ENCODE measurements around the gene PAK1IP1.
A peak's percentile ranks its signal among the peaks of the same experiment; 100 is the strongest.

The PAK1IP1 gene

GRCh38 chr6:10725716-10726115 is 30.9 kb downstream of the PAK1IP1 start:
- H3K4me3 ChIP-seq (replicated peaks; ENCODE audit: insufficient read depth, low read length) = no peak overlapping the region
- no peak overlapping the region for H3K27ac ChIP-seq (replicated peaks)
- TF ChIP-seq SPI1 (IDR thresholded peaks at IDR 0.05; ENCODE audit: borderline replicate concordance, low read depth) (no peak), CTCF (IDR thresholded peaks at IDR 0.05; ENCODE audit: insufficient read depth, low read length) (no peak), GABPA (IDR thresholded peaks at IDR 0.05; ENCODE audit: low read depth) (no peak), REST (IDR thresholded peaks at IDR 0.05; ENCODE audit: insufficient replicate concordance, low read depth) (no peak), POLR2AphosphoS5 (IDR thresholded peaks at IDR 0.05; ENCODE audit: low read depth) (no peak)
- H3K27me3 ChIP-seq (ENCODE audit: insufficient read depth, poor library complexity, severe bottlenecking) = no peaks in the 10 kb centered on the region
- DNase-seq (ENCODE audit: low read depth in 1 of 2, low spot score in 1 of 2) = no peak

GRCh38 chr6:10730254-10730653 is 35.5 kb downstream of the PAK1IP1 start:
- Histone ChIP-seq H3K27me3 (ENCODE audit: insufficient read depth, poor library complexity, severe bottlenecking) (no peaks in the 10 kb centered on the region), H3K27ac (replicated peaks) (peak overlapping the region; percentile 64), H3K4me3 (replicated peaks; ENCODE audit: insufficient read depth, low read length) (no peak overlapping the region)
- TF ChIP-seq POLR2AphosphoS5 (IDR thresholded peaks at IDR 0.05; ENCODE audit: low read depth) (peak; percentile 55; the same call in 1 of the 2 replicates), SPI1 (IDR thresholded peaks at IDR 0.05; ENCODE audit: borderline replicate concordance, low read depth) (peak; percentile 60; the same call in 1 of the 2 replicates), REST (IDR thresholded peaks at IDR 0.05; ENCODE audit: insufficient replicate concordance, low read depth) (no peak), GABPA (IDR thresholded peaks at IDR 0.05; ENCODE audit: low read depth) (no peak), CTCF (IDR thresholded peaks at IDR 0.05; ENCODE audit: insufficient read depth, low read length) (no peak)
- peak in 1 of 2 experiments; percentile 85 for DNase-seq (ENCODE audit: low read depth in 1 of 2, low spot score in 1 of 2)

- no peak overlapping the region for H3K4me3 ChIP-seq (replicated peaks; ENCODE audit: insufficient read depth, low read length)
- DNase-seq (ENCODE audit: low read depth in 1 of 2, low spot score in 1 of 2) = no peak
- no peak overlapping the region for H3K27ac ChIP-seq (replicated peaks)
- no peaks in the 10 kb centered on the region for H3K27me3 ChIP-seq (ENCODE audit: insufficient read depth, poor library complexity, severe bottlenecking)
- no peak for TF ChIP-seq GABPA (IDR thresholded peaks at IDR 0.05; ENCODE audit: low read depth)
- TF ChIP-seq POLR2AphosphoS5 (IDR thresholded peaks at IDR 0.05; ENCODE audit: low read depth) = no peak
- no peak for TF ChIP-seq SPI1 (IDR thresholded peaks at IDR 0.05; ENCODE audit: borderline replicate concordance, low read depth)
- no peak for TF ChIP-seq REST (IDR thresholded peaks at IDR 0.05; ENCODE audit: insufficient replicate concordance, low read depth)
Observed at GRCh38 chr6:10733151-10733715, 38.5 kb downstream of the PAK1IP1 start.
